Measurements from ENCODE around the gene PACRG. TPM values are rescaled to one million over a fixed set of nuclear protein-coding genes. Genes with fewer than 3 reads are reported as not detected.

Gene PACRG
- total and polyA plus RNA-seq, 2 experiments from 2014 or later: 0.17 to 0.68 TPM

DNA sequence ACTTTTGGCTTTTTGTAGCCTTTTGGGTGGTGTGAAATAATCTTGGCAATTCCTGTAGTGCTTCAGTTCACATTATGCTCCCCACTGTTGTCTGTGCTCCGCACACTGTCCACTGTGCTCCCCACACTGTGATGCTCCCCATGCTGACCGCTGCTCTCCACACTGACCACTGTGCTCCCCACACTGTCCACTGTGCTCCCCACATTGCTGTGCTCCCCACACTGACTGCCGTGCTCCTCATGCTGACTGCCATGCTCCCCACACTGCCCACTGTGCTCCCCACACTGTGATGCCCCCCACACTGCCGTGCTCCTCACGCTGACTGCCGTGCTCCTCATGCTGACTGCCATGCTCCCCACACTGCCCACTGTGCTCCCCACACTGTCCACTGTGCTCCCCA lies 118.9 kb downstream of the PACRG start (continued):
- TF ChIP-seq, protein P1, sequence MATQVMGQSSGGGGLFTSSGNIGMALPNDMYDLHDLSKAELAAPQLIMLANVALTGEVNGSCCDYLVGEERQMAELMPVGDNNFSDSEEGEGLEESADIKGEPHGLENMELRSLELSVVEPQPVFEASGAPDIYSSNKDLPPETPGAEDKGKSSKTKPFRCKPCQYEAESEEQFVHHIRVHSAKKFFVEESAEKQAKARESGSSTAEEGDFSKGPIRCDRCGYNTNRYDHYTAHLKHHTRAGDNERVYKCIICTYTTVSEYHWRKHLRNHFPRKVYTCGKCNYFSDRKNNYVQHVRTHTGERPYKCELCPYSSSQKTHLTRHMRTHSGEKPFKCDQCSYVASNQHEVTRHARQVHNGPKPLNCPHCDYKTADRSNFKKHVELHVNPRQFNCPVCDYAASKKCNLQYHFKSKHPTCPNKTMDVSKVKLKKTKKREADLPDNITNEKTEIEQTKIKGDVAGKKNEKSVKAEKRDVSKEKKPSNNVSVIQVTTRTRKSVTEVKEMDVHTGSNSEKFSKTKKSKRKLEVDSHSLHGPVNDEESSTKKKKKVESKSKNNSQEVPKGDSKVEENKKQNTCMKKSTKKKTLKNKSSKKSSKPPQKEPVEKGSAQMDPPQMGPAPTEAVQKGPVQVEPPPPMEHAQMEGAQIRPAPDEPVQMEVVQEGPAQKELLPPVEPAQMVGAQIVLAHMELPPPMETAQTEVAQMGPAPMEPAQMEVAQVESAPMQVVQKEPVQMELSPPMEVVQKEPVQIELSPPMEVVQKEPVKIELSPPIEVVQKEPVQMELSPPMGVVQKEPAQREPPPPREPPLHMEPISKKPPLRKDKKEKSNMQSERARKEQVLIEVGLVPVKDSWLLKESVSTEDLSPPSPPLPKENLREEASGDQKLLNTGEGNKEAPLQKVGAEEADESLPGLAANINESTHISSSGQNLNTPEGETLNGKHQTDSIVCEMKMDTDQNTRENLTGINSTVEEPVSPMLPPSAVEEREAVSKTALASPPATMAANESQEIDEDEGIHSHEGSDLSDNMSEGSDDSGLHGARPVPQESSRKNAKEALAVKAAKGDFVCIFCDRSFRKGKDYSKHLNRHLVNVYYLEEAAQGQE (IDR thresholded peaks at IDR 0.05; ENCODE audit: unreplicated experiment): no peak
- TF ChIP-seq JUNB (IDR thresholded peaks at IDR 0.05; ENCODE audit: unreplicated experiment): no peak
- TF ChIP-seq EZH2phosphoT487 (IDR thresholded peaks at IDR 0.05; ENCODE audit: unreplicated experiment): no peak
- TF ChIP-seq EZH2 (IDR thresholded peaks at IDR 0.05; ENCODE audit: low read depth, unreplicated experiment): no peak

DNA sequence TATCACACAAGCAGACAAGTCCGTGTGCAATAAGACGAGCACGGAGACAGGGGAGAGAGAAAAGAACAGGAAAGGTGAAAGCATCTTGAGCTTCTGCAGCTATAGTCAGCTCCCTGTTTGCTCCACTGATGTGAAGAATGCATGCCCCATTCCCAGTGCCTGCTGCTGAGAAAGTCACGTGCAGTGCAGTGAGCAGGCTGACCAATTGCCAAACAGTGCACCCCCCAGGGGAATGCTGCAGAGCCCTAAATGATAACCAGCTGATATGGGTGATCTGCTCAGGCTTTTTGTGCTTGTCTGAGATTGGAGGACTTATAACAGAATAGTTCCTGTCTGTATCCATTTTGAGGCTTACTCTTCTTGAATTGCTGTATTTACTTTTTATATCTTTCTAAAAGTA lies 121.5 kb downstream of the PACRG start:
- Histone ChIP-seq H3K4me2 (no peak overlapping the region), H3K4me1 (ENCODE audit: insufficient read depth) (no peaks in the 10 kb centered on the region; the same call in none of the 2 replicates), H2AFZ (no peak overlapping the region), H3K79me2 (replicated peaks; ENCODE audit: insufficient read depth) (no peaks in the 10 kb centered on the region), H3K27me3 (ENCODE audit: insufficient read depth) (no peaks in the 10 kb centered on the region), H4K20me1 (replicated peaks; ENCODE audit: insufficient read depth) (no peaks in the 10 kb centered on the region), H3K9me2 (ENCODE audit: insufficient read depth) (no peaks in the 10 kb centered on the region), H3K4me3 (no peak overlapping the region), H3K36me3 (ENCODE audit: insufficient read depth) (no peaks in the 10 kb centered on the region), H3K27ac (ENCODE audit: low read depth) (no peak overlapping the region), H3F3A (replicated peaks; ENCODE audit: low read depth) (no peaks in the 10 kb centered on the region)
- DNase-seq (ENCODE audit: low spot score) (peak; percentile 23), ATAC-seq (peak; percentile 56; the same call in 2 of the 3 replicates)
- H3K4me3 Mint-ChIP-seq: no peak overlapping the region
- H3K9me3 Mint-ChIP-seq: peaks cover 6% of the 10 kb centered on the region
- H3K4me1 Mint-ChIP-seq: peaks cover 19% of the 10 kb centered on the region
- peaks cover 5% of the 10 kb centered on the region for H3K27me3 Mint-ChIP-seq (ENCODE audit: insufficient read depth, low read depth, poor library complexity)
- H3K27ac Mint-ChIP-seq: no peak overlapping the region
- peaks cover 3% of the 10 kb centered on the region; the same call in 2 of the 3 replicates for H3K36me3 Mint-ChIP-seq (ENCODE audit: low read depth)
- no peak for TF ChIP-seq ZNF331 (CRISPR knock-in tag; IDR thresholded peaks at IDR 0.05; ENCODE audit: low read depth)
- TF ChIP-seq POLR2AphosphoS5 (IDR thresholded peaks at IDR 0.05; ENCODE audit: low read depth): no peak
- no peak for TF ChIP-seq ZNF114 (CRISPR knock-in tag; IDR thresholded peaks at IDR 0.05)
- TF ChIP-seq, protein P2, sequence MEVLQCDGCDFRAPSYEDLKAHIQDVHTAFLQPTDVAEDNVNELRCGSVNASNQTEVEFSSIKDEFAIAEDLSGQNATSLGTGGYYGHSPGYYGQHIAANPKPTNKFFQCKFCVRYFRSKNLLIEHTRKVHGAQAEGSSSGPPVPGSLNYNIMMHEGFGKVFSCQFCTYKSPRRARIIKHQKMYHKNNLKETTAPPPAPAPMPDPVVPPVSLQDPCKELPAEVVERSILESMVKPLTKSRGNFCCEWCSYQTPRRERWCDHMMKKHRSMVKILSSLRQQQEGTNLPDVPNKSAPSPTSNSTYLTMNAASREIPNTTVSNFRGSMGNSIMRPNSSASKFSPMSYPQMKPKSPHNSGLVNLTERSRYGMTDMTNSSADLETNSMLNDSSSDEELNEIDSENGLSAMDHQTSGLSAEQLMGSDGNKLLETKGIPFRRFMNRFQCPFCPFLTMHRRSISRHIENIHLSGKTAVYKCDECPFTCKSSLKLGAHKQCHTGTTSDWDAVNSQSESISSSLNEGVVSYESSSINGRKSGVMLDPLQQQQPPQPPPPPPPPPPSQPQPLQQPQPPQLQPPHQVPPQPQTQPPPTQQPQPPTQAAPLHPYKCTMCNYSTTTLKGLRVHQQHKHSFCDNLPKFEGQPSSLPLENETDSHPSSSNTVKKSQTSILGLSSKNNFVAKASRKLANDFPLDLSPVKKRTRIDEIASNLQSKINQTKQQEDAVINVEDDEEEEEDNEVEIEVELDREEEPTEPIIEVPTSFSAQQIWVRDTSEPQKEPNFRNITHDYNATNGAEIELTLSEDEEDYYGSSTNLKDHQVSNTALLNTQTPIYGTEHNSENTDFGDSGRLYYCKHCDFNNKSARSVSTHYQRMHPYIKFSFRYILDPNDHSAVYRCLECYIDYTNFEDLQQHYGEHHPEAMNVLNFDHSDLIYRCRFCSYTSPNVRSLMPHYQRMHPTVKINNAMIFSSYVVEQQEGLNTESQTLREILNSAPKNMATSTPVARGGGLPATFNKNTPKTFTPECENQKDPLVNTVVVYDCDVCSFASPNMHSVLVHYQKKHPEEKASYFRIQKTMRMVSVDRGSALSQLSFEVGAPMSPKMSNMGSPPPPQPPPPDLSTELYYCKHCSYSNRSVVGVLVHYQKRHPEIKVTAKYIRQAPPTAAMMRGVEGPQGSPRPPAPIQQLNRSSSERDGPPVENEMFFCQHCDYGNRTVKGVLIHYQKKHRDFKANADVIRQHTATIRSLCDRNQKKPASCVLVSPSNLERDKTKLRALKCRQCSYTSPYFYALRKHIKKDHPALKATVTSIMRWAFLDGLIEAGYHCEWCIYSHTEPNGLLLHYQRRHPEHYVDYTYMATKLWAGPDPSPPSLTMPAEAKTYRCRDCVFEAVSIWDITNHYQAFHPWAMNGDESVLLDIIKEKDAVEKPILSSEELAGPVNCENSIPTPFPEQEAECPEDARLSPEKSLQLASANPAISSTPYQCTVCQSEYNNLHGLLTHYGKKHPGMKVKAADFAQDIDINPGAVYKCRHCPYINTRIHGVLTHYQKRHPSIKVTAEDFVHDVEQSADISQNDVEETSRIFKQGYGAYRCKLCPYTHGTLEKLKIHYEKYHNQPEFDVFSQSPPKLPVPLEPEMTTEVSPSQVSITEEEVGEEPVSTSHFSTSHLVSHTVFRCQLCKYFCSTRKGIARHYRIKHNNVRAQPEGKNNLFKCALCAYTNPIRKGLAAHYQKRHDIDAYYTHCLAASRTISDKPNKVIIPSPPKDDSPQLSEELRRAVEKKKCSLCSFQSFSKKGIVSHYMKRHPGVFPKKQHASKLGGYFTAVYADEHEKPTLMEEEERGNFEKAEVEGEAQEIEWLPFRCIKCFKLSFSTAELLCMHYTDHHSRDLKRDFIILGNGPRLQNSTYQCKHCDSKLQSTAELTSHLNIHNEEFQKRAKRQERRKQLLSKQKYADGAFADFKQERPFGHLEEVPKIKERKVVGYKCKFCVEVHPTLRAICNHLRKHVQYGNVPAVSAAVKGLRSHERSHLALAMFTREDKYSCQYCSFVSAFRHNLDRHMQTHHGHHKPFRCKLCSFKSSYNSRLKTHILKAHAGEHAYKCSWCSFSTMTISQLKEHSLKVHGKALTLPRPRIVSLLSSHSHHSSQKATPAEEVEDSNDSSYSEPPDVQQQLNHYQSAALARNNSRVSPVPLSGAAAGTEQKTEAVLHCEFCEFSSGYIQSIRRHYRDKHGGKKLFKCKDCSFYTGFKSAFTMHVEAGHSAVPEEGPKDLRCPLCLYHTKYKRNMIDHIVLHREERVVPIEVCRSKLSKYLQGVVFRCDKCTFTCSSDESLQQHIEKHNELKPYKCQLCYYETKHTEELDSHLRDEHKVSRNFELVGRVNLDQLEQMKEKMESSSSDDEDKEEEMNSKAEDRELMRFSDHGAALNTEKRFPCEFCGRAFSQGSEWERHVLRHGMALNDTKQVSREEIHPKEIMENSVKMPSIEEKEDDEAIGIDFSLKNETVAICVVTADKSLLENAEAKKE (CRISPR knock-in tag; IDR thresholded peaks at IDR 0.05): no peak
- no peak for TF ChIP-seq NANOG (IDR thresholded peaks at IDR 0.05; ENCODE audit: borderline replicate concordance)
- TF ChIP-seq, protein P3, sequence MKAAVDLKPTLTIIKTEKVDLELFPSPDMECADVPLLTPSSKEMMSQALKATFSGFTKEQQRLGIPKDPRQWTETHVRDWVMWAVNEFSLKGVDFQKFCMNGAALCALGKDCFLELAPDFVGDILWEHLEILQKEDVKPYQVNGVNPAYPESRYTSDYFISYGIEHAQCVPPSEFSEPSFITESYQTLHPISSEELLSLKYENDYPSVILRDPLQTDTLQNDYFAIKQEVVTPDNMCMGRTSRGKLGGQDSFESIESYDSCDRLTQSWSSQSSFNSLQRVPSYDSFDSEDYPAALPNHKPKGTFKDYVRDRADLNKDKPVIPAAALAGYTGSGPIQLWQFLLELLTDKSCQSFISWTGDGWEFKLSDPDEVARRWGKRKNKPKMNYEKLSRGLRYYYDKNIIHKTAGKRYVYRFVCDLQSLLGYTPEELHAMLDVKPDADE (IDR thresholded peaks at IDR 0.05): no peak
- TF ChIP-seq, protein P1 (IDR thresholded peaks at IDR 0.05; ENCODE audit: unreplicated experiment): no peak
- TF ChIP-seq EZH2 (IDR thresholded peaks at IDR 0.05; ENCODE audit: low read depth, unreplicated experiment): no peak
- TF ChIP-seq CREB1 (CRISPR knock-in tag; IDR thresholded peaks at IDR 0.05; ENCODE audit: low read depth): no peak
- no peak for TF ChIP-seq EZH2phosphoT487 (IDR thresholded peaks at IDR 0.05; ENCODE audit: unreplicated experiment)
